HuH-7.5 (cell line): Measurements from ENCODE around the gene GCH1.
"Not testable (repeated sequence)": the region's sequence is repeated elsewhere in the genome, so short reads cannot be mapped to it uniquely, and the experiment has no call there.

Source experiments
- DNase-seq: peaks from one replicate; pipeline ENCODE4 v3.0.0; 2011; ENCODE audit warnings: low spot score

GCH1 gene

GRCh38 chr14:54818201-54819133 lies 84.2 kb downstream of the GCH1 start:
- DNase-seq, result no peak

- DNase-seq, result no peak
Observed at GRCh38 chr14:54817506-54817905, 85.1 kb downstream of the GCH1 start.

GRCh38 chr14:54816450-54816849 lies 86.2 kb downstream of the GCH1 start:
- no peak for DNase-seq

GRCh38 chr14:54815515-54815914 lies 87.1 kb downstream of the GCH1 start:
- DNase-seq, result no peak

GRCh38 chr14:54815016-54815415 lies 87.6 kb downstream of the GCH1 start:
- DNase-seq, result no peak

DNA sequence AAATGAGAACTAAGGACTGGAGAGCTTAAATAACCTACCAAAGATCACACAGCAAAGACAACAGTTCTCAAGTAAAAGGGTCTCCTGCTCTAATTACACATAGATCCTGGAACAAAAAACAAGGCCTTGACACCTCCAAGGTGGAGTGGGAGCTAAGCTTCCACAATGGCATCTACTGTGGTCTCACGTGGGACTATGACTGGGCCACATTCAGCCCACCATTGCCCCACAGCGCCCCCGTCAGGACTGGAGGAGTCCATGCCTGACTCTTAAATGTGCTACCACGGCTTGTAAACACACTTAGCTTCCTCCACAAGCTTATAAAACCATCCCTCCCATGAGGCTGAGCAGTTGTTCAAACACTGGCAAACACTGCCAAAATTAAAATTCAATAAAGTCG lies 88.5 kb downstream of the GCH1 start:
- DNase-seq, result no peak

GRCh38 chr14:54813081-54813480 lies 89.5 kb downstream of the GCH1 start:
- no peak for DNase-seq

DNA sequence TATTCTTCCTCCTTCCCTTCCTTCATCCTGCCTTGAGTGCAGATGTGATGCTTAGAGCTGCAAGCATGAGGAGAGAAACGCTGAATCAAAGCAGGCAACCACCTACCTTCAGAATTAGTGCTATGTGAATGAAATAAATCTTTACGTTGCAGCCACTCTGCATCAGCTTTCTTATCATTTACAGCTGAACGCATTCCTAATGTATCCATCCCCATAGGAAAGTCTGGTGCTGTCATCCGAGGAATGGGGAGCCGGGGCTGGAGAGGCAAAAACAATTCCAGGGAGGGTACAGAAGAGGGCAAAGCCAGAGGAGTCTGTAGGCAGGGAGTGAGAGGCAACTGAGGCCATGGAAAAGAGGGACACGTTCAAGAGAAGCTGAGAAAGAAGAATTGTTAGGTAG lies 90.0 kb downstream of the GCH1 start:
- no peak for DNase-seq

DNA sequence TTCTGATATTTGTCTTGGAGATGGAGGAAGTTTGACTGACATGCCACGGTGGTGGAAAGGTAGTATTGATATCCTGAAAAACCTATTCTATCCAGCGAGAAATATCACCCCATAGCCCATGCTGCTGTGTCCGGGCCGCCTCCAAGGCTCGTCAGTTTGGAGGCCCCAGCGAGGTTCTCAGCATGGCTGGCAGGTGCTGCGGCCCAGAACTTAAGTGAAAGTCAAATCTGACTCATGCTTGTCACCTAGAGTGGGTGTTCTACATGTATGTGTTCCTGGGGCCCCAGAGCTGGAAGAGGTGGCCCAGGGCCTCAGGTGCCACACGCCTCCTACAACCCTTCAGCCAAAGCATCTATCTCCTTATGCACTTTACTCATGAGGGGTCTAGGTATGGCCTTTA lies 92.9 kb downstream of the GCH1 start:
- no peak for DNase-seq

DNA sequence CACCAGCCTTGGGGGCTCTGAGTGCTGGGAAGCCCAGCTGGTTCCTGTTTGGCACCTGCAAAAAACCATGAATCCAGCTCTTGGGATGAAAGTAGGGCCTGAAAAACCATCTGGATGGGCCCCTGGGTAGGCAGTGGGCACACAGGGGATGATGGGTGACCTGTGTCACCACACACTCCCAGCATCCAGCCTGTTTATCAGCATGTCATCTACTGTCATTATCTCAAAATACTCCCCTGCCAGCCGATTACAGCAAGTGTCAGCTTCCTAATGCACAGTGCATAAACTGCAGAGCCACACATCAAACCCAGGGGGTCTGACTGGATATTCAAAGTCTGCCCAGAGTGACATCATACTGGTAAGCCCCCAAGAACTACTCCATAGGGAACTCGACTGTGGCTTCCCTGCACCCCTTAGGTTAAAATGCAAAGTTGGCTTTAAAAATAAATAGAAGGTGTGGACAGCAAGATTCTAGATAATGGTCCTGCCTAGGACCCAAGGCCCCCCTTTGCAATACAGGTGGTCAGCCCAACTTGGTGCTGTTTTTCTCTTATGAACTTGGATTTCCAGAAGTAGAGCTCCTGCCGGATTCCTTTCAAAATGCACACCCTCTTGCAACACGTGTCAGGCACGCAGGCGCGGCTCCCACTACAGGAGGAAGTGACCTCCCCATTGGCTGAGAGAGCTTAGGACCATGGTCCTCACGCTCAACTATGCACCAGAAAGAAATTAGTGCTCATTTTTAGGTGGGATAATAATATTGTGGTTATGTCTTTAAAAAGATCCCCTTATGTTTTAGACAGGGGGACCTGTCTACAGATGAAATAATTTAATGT lies 94.1 kb downstream of the GCH1 start:
- no peak for DNase-seq

DNA sequence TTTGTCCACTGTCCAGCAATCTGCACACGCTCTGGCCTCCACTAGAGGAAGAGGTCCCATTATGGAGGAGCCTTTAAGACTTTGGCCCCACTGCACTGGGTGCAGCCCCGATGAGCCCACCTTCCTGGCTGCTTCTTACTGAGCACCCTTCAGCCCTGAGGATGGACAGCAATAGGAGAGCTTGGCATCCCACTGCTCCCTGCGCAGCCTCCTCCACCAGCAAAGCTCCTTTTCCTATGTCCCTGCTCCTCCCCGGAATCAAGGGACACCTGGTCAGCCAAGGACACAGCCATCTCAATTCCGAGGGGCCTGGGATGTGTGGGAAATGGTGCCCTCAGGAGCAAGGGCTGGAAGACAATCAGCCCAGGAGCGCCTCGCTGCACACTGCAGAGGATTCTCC lies 94.7 kb downstream of the GCH1 start:
- DNase-seq, result no peak

GRCh38 chr14:54807428-54807827 lies 95.2 kb downstream of the GCH1 start:
- no peak for DNase-seq

GRCh38 chr14:54806616-54807015 lies 96.0 kb downstream of the GCH1 start:
- no peak for DNase-seq

- peak; percentile 80 for DNase-seq
Observed at GRCh38 chr14:54805445-54806322, 96.9 kb downstream of the GCH1 start.

- DNase-seq, result no peak
Observed at GRCh38 chr14:54805070-54805444, 97.6 kb downstream of the GCH1 start.

DNA sequence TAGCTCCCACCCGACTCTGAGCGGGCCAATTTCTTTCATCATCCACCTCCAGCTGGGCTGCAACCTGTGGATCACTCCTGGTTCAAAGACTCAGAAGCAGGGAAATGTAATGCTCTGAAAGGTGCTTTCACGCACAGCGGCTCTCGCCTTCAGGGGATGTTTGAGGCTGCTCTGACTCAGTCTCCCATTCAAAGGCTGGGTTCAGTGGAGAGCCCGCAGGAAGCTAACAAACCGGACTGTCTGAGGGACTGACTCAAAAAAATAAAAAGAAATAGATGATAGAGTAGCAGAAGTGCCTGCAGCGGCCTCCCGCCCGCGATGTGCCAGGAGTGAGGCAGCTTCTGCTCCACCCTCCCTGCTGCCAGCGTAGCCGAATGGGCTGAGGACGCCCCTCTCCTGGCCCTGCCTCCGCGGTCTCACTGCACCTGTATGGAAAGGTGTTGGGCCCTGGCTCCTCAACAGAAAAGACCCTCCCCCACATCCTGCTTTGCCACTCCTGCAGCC lies 98.0 kb downstream of the GCH1 start:
- no peak for DNase-seq

DNA sequence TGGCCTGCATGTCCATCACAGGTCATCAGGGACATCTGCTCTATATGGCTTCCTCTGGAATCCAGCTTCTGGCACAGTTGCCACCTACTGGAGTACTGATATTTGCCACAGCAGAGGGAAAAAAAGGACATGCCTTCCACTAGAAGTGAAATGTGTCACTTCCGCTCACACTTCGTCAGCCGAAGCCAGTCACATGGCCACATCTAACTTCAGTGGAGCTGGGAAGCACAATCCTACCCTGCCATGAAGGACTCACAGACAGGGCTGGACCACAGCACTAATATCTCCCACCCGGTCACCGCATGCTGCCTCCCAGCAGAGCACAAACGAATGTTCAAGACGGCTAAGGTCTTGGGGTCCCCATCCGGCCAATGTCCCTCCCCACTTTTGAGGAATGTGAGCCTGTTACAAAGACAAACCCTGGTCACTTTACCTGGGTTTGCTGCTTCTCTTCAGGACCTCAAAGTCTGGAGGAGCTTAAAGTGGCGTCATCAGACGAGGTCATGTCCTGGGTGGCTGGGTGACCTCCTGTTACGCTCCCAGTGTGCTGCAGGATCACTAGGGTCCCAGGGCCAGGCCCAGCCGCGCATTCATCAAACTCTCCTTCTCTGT lies 98.6 kb downstream of the GCH1 start:
- no peak for DNase-seq

DNA sequence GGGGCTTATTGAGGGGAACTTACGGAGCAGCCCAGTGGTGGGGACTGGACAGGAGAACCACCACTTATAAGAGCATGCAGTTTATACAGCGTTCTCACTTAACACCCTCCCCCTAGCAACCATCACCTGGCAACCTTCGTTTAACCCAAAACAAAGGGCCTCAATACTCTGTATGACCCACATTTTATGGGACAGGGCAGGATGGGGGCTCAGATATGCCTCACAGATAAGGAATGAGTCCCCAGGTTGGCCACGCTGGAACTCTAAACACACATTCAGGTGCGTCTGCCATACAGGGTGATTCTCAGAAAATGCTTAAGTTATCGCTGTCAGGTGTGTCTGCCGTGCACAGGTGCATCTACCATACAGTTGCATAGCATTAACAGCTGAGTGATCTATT lies 99.2 kb downstream of the GCH1 start:
- DNase-seq, result no peak

- not testable (repeated sequence) for DNase-seq
Observed at GRCh38 chr14:54801482-54801881, 101.1 kb downstream of the GCH1 start.

DNA sequence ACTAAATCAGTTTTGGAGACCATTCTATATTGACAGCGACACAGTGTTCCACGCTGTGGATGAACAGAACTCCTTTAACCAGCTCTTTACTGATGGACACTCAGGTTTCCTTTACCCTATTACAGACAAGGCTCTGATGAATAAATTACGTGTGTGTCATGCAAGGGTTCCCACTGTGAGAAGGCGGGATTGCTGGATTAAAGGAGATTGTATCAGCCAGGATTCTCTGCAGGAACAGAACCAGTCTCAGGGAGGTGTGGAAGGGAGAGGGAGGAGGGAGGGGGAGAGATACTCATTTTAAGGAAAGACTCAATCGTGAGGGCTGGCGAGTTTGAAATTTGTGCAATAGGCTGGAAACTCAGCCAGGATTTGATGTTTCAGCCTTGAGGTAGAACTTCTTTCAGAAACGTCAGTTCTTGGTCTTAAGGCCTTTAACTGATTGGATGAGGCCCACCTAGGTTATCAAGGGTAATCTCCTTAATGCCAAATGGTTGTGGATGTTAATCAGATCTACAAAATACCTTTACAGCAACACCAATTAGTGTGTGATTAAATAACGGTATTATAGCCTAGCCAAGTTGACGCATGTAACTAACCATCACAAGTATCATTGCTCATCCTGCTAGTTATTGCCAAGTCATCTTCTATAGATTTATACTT lies 104.0 kb downstream of the GCH1 start:
- no peak for DNase-seq

DNA sequence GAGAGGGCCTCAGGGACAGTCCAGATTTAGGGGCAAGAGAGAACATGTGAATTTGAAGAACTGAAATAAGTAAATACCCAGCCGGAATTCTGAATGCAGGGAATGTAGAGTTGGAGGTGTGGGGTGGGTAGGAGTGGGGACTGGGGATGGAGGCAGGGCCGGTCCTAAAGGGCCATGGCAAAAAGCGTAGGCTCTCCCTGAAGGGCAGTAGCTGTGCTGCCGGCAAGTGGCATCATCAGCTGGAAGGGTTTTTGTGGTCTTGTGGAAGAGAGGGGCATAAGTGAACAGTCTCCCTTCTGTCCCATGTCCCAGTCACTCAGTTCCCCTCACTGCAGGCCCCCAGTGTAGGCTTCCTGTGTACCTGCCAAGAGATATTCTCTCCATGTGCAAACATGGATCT lies 104.6 kb downstream of the GCH1 start:
- DNase-seq, result no peak
